Epithelial cell of proximal tubule (primary cell): ENCODE data around the gene RTF2. TPM values are rescaled to one million over a fixed set of nuclear protein-coding genes. Genes with fewer than 3 reads are reported as not detected.

Experiments used
- DNase-seq: peaks from one replicate; pipeline ENCODE4 v3.0.0-alpha.2; 2011; ENCODE audit warnings: low read depth
- H3K4me3 ChIP-seq: 2 replicates; pipeline ENCODE4 v1.5.1; 2011; ENCODE audit warnings: low read depth, mild to moderate bottlenecking, low read length
- total RNA-seq: library from RNA; depleted of rRNA; stranded (reverse); fragments of >200 nt; gene quantifications from 2 replicates; pipeline ENCODE4 v1.2.3, GENCODE V29; 2015
- TF ChIP-seq, protein P1 (sequence below): conservative IDR thresholded peaks from 2 replicates; pipeline ENCODE4 v1.5.1; 2012; ENCODE audit warnings: low read depth, mild to moderate bottlenecking, low read length

RTF2 gene
- total RNA-seq, 1 donor from 2014 or later = 50.0 TPM

DNA sequence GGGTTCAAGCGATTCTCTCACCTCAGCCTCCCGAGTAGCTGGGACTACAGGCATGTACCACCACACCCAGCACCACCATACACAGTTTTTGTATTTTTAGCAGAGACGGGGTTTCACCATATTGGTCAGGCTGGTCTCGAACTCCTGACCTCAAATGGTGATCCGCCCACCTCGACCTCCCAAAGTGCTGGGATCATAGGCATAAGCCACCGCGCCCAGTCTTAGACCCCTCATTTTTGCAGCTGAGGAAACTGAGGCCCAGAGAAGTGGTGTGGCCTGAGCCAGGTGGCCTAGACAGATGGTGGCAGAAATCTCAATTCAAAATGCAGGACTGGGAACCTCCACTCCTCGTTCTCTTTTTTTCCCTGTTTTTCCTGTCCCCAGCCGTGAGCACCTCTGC, 43.5 kb downstream of the RTF2 start:
- TF ChIP-seq, protein P1, sequence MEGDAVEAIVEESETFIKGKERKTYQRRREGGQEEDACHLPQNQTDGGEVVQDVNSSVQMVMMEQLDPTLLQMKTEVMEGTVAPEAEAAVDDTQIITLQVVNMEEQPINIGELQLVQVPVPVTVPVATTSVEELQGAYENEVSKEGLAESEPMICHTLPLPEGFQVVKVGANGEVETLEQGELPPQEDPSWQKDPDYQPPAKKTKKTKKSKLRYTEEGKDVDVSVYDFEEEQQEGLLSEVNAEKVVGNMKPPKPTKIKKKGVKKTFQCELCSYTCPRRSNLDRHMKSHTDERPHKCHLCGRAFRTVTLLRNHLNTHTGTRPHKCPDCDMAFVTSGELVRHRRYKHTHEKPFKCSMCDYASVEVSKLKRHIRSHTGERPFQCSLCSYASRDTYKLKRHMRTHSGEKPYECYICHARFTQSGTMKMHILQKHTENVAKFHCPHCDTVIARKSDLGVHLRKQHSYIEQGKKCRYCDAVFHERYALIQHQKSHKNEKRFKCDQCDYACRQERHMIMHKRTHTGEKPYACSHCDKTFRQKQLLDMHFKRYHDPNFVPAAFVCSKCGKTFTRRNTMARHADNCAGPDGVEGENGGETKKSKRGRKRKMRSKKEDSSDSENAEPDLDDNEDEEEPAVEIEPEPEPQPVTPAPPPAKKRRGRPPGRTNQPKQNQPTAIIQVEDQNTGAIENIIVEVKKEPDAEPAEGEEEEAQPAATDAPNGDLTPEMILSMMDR = no peak
- no peak overlapping the region for H3K4me3 ChIP-seq
- DNase-seq = no peak

DNA sequence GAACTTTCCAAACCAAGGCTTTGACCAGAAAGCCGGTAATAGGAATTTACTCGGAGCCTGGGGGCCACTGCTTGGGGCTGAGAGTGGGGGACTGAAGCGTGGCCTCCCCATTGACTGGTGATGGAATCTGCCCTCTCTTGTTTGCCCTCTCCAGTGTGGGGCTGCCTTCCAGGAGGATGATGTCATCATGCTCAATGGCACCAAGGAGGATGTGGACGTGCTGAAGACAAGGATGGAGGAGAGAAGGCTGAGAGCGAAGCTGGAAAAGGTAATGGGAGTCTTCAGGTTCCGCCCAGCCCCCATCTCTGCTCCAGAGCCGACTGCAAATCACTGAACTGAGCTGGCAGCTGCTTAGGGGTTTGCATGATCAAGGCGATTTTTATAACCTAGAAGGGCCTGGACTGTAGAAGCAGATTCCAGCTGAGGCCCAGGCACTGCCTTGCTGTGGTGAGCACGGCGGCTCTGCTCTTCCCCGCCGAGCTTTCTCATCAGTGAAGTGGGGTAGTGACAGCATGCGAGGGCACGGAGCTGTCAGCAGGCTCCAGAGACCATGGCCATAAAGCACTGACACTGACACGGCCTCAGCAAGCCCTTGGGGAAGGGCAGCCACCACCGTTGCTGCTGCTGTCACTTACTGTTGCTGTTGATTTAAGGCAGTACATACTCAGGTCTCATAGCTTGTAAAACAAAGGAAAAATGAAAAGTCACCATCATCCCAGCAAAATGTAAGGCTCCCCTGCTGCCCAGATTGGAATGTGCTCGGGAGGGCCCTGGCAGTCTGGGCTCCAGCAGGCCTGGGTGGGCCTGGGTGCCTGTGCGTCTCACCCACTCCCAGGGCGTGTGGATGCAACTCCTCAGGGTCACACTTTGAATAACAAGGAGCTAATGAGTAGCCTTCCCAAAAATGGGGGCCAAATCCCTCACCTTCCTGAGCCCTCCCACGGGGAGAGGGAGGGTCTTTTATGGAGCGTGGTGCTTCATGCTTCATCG, 45.0 kb downstream of the RTF2 start:
- no peak overlapping the region for H3K4me3 ChIP-seq
- TF ChIP-seq, protein P1 = no peak
- no peak for DNase-seq

DNA sequence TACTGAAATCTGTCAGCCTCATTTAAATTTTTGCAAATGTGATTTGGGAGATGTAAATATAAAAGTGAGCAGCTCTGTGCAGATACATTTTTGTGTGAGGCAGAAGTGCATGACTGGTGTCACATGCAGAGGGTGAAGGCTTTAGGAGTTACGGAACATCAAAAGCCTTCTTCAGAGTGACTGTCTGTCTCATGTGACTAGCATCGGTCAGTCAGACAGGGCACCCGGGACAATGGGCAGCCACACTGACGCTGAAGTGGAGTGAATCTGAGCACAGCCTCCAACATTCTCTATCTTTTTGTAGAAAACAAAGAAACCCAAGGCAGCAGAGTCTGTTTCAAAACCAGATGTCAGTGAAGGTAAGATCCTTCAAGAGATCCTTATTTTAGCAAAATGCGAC, 48.2 kb downstream of the RTF2 start:
- H3K4me3 ChIP-seq = no peak overlapping the region
- TF ChIP-seq, protein P1 = no peak
- no peak for DNase-seq

DNA sequence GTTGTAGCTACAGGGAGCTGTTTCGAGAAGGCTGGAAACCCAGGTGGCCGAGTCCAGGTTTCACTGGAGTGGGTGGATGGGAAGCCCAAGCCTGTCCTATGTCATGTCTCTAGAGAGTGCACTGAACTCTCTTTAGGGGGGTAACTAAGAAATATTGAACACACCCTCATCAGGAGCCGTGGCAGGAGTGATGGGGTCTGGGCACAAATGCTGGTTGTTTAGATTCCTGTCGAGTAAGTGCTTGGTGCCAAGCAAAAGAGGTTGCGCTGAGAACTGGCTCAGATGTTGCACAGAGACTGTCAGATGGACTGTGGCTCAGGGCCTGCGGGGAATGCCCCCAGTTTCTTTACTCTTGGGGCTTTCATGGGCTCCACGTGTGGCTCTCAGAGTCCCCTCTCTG, 48.8 kb downstream of the RTF2 start:
- TF ChIP-seq, protein P1 = no peak
- no peak overlapping the region for H3K4me3 ChIP-seq
- DNase-seq = no peak

DNA sequence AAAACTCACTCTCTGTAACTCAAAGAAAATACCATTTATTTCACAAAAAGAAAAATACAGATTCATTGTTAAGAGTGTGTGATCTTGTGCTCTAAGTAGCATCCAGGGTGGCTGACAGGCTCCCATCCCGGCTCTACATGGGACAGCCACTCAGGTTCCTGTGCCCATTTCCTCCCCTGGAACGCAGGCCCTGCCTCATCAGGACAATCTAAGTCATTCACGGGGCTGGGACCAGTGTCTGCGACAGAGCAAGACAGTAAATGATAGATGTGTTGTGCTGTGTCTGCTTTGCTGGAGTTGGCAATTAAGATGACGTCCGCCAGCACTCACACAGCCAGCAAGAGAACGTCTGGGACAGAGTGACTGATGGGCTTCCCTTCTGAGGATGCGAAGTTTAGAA, 49.2 kb downstream of the RTF2 start:
- H3K4me3 ChIP-seq = no peak overlapping the region
- DNase-seq = no peak

DNA sequence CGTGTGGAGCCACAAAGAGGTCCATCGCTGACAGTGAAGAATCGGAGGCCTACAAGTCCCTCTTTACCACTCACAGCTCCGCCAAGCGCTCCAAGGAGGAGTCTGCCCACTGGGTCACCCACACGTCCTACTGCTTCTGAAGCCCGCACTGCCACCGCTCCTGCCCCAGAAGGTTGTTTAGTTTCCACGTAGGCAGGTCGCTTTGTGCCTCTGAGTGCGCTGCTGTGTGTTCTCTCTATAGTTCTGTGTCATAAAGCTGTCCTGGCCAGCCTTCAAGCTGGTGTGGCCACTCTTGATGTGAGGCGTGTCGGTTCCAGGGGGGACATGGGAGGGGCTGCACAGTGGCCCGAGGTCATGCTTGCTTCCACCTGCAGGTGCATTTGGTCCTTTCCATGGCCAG, 49.7 kb downstream of the RTF2 start:
- TF ChIP-seq, protein P1 = no peak
- H3K4me3 ChIP-seq = no peak overlapping the region
- DNase-seq = no peak

More for the DNA sequence above, 49.2 kb downstream of the RTF2 start:
- TF ChIP-seq, protein P1 = no peak
